TTC549 (cell line): Measurements from ENCODE around the gene ST6GALNAC3.
"Not testable (repeated sequence)": the region's sequence is repeated elsewhere in the genome, so short reads cannot be mapped to it uniquely, and the experiment has no call there.

Source experiments
- FAIRE-seq: peaks from 2 replicates; lab custom pipeline; 2012; peaks lifted over from hg19 to GRCh38; lab: Jason Lieb, UNC

The ST6GALNAC3 gene

DNA sequence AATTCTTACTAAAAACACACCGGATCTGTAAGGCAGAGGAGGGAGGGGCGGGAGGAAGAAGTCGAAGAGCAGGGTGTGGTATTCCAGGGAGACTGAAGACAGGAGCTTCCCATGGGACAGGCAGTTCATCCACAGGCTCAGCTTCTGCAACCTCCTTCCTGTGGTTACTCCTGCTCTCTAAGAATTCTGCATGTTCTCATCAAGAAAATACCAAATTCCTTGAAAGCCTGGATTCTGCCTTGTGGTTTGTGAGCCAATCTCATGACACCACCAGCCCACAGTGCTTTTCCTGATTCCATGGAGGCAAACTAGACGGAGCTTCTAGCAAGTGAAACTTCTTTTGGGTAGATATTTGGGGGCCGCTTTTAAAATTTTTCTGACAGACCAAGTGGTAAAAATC, 1.1 kb upstream of the ST6GALNAC3 start:
- no peak for FAIRE-seq

DNA sequence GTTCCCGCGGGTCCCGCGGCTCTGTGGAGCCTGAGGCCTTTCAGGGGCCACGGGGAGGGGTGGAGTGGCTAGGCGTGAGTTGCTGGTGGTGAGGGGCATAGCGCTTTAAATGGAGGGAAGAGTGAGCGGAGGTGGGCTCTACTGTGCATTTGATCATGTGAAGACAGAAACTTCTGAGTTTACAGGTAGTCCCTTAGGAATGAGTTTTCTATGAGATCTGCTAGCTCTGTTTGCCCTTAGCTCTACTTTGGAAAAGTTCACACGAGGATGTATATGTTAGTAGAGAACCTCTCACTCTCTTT, 593 bp downstream of the ST6GALNAC3 start:
- no peak for FAIRE-seq

DNA sequence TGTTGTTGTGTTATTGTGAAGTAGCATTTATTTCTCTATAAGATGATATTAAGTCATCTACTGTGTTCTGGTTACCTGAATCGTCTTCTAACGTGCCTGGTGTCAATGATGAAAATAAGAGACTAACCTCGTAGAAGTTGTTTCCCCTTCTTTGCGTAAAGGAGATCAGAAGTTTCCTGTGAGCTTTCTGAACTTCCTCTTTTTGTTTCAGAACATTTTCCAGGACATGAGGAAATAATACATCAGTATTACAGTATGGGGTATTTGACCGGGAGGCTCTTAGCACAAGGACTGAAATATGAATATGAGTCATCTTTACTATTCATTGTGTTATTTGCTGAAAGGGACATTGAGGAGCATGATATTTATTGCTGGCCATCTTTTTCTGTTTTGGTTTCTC, 1.3 kb downstream of the ST6GALNAC3 start:
- no peak for FAIRE-seq

DNA sequence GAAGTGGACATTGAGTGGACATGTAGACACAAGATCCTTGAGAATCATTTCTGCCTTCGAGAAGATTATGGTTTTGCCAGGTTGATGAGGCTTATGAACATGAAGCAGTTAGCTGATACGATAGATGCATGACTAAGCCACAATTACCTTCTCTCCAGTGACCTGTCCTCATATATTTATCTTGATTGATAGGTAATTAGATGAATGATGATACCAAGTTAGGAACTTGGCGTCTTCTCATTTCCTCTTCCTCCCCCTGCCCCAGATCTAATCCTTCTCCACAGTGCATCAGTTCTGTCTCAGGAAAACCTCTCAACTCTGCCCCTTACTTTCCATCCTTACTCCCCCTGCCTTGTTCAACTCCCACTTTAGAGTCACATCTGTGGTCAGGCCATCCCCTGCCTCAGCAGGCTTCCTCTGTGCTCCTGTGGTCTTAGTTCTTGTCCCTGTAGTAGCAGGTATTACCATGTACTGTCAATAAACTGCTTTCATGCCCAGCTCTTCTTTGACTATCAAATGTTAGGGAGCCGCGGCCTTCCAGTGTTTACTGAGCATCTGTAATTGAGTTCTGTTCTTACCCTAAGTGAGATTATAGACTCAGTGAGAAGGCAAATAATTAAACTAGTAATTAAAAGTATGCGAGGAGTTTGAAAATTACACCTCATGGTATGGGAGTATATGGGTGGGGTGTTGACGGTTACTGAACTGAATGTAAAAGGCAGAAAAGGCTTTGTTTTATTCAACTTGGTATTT, 5.1 kb downstream of the ST6GALNAC3 start:
- no peak for FAIRE-seq

DNA sequence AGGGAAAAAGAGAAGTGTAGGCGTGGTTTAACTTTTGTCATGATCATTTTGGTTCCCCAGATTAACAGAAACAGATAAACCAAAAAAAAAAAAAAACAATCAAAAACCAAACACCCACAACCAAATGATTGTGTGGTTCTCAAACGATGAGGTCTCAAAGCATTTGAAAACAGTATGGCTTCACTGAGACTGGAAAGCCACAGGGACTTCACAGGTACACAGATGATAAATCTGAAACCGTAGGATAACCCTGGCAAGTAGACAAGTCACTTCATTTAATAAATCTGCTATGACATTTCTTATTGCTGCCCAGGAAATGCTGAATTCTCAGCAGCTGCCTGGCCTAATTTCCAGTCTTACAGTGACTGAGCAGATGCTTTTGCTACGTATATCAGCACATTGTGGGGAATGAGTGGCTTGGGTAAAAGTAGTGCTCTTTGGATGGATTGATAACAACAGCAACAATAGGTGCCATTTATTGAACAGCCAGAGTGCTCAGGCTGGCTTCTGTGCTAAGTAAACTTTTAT, 6.1 kb downstream of the ST6GALNAC3 start:
- FAIRE-seq: no peak

DNA sequence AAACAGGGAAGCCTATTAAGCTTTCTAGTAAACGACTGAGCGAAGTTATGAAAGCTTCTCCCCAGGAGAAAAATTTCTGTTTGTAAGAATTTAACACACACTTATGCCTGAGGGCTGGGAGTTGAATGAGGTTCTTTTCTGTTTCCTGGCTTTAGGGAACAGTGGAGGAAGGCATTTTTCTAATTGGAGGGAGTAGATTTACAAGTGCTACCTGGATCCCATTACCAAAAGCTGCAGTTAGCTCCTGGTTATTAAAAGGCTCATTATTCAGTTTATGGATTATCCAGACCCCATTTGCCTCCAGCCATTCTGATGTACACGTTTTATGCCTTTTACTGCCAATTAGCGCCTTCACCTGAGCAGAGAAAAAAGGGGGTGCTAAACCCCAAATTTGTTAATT, 7.5 kb downstream of the ST6GALNAC3 start:
- FAIRE-seq: no peak

DNA sequence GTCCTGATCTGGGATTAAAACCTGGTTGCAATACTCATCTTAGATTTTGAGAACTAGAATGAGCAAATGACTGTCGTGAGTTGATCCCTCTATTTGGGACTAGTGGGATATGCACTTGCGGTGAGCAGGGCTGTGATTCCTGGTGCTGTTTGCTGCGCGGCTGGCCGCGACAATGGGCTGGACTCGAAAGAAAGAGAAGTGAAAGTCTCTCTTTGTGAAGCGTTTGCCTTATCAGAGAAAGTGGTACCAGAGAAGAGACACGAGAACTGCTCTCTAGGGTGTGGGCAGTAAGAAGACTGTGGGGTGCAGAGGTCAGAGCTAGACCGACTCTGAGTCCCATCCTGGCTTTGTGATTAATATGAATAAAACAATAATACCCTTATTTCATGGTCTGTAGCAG, 8.6 kb downstream of the ST6GALNAC3 start:
- no peak for FAIRE-seq

DNA sequence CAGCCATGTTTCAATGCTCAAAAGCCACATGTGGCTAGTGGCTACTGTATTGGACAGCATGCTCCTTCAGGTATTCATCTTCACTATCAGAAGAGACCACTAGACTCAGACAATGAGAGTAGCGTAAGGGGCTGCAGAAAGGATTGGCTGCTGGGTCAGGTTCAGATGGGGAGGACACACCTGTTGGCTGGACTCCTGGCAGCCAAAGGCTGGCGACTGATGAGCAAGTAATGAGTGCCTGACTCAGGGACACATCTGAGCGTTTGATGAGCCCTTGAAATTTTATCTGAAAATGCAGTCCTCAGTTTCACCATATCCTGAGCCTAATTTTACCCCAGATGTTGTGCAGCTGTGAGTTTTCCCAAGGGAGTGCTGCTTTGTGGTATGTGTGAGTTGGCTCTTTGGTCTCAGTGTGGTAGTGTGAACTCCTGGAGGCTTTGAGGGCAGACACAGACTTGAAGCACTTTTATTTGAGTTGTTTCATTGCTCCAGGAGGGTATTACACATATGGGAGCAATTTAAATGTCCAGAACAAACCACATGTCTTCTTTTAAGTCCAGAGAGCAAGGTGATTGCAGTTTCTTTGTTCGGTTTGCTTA, 9.6 kb downstream of the ST6GALNAC3 start:
- FAIRE-seq: no peak

DNA sequence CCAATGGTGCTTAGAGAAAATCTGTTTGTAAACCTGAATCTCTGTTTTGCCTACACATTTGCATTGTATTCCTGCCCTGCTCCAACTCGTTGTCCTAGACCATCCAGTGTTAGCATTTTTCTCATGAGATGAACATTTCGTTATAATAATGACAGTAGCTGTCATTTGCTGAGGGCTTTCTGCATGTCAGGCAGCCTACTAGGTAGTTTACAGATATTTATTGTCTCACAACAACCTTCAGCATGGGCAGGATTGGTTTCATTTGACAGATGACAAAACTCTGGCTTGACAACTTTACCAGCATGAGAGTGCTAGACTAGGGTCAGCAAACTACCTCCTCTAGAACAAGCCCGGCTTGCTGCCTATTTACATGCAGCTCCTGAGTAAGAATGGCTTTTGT, 10.1 kb downstream of the ST6GALNAC3 start:
- no peak for FAIRE-seq

DNA sequence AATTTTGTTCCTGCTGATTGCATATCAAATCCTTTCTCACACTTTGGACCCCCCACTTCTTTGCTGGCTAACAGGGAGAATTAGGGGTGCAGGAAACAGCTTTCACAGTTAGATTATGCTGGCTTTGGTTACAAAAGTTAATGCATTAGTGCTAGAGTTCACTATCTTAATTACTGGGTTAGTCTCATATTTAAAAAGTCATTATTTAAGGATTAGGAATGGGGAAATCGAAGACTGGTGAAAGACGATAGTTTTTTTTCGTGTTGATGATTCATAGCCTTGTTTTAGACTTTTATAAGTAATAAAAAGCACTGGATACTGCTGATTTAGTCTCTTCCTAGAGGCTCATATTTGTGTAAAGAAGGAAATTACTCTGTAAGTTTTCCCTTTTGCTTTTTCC, 11.6 kb downstream of the ST6GALNAC3 start:
- FAIRE-seq: no peak

DNA sequence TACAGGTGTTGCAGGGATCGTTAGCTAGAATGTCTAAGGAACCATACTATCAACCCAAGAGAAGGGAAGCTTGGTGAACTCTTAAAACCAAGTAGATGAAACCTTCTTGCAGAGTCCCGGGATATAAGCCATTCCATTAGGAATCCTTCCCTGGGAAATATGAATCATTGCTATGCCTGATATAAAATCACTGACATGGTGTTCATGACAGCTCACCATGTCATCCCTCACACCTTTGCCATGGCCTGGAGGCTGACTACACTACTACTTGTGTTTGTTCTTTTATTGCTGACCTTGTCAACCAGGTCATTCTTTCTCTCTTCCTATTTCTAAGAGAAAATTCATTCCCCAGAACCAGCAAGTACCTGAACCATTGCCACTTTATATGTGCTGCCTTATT, 12.1 kb downstream of the ST6GALNAC3 start:
- no peak for FAIRE-seq

DNA sequence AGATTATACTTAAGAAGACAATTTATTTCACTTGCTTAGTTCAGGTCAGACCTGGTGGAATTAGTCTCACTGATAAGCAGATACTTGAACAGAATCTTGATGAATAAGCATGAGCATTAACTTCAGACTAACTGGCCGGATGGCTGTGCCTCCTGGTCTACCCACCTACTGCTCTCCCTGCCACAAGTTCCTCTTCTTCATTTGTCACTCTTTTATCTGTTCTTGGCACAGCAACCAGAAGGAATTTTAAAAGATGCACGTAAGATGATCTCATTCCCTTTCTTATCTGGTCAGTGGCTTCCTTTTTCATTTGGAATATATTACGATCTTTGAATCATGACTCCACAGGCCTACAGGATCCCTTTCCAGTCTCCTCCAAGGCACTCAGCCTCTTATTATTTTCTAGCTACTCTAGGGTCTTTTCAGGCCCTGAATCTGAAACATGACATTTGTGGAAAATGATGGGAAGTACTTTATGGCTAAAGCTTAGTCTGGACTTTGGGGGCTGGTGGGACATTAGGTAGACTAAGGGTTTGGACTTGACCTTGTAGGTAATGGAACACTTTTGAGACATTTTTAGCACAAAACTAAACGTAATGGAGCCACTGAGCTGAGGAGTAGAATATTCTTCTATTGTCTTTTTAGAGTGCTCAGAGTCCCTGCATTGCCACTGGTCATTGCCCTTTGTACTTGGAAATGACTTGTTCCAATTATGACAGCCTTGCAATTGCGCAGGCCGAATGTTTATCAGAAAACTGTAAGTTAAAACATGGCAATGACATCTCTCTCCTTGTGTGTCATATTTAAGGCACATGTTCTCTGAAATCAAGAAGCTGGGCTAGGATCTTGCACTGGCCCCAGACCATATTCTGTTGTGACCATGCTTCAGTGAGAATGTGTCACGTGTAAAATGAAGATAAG, 16.0 kb downstream of the ST6GALNAC3 start:
- FAIRE-seq: no peak

DNA sequence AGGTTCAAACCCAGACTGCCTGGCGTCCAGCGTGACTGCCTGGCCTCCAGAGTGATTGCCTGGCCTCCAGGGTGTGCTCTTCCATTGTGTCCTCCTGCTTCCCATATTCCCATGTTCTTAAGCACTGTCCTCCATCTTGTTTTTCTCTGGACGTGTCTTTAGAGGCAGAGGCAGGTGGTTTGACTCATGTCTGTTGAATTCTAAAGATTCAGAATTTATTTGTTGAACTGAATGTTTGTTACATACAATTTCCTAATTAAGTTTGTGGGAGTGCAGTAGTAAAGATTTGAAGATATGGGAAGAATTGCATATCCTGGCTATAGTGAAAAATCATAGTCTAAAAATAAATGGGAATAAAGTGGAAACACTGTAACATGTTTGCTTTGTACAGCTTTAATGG, 18.3 kb downstream of the ST6GALNAC3 start:
- FAIRE-seq: no peak

DNA sequence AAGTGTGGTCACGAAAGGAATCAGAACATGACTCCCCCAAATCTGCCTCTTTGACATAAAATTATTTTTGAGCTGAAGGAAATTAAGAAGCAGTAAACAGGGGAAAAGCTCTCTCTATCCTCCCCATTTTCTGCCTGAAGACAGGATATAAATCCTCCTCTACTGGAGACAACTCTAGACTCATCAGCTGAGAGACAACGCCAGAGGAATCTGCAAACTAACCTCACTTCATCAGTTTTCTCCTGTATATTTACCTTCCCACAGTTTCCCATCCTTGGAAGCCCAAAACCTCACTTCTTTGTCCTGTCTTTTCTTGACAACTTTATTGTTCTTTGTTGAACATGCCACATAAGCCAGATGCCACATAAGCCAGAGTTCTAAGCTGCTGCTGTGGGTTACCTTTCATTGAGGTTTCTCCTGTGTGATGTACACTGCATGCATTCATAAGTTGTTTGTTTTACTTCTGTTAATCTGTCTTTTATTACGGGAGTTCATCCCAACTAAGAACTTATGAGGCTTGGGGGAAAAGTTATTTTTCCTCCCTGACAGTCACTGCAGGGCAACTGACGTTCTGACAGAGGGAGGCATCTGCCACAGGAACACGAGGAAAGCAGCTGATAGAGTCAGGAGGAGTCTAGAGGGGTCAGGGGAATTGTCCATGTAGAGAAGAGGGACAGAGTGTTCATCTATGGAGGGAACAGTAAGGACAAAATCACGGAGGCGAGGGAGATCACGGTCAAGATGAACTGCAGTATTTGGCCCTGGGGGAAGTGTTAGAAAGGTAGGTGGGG, 19.2 kb downstream of the ST6GALNAC3 start:
- no peak for FAIRE-seq

DNA sequence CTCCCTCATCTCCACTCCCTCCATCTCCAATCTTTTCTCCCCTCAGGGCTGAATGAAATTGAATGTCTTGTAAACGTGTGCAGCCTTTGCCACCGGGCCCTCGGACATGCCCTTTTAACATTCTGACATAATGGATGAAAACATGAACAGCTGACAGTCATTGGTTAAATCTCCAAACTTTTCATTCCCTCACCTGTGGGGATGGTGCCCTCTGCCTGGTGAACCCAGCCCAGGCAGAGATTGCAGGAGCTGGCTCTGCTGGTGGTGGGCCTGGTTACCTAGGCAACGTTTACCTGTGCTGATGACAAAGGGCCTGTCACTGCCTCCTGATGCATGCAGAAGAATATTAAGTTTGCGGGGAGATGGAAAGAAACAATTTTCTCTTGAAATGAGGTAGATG, 21.3 kb downstream of the ST6GALNAC3 start:
- no peak for FAIRE-seq

DNA sequence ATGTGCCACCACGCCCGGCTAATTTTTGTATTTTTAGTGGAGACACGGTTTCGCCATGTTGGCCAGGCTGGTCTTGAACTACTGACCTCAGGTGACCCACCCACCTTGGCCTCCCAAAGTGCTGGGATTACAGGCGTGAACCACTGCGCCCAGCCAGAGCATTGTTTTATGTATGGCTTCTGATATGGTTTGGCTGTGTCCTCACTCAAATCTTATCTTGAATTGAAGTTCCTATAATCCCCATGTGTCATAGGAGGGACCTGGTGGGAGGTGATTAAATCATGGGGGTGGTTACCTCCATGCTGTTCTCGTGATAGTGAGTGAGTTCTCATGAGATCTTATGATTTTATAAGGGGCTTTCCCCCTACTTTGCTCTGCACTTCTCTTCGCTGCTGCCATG, 22.5 kb downstream of the ST6GALNAC3 start:
- FAIRE-seq: not testable (repeated sequence)

DNA sequence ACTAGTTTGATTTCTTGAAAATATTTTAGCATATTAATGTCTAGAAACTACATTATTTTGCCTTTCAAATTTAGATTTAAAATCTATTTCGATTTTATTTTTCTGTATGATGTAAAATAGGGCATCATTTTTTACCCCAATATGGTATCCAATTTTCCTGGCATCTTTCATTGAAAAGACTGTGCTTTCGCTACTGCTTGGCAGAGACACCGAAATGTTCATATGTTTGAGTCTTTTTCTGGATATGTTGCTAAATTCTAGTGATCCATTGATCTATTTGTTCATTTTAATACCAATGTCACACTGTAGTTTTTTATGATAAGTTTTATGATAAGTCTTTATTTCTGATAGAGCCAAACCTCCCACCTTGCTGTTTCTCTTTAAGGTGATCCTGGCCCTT, 24.3 kb downstream of the ST6GALNAC3 start:
- FAIRE-seq: no peak

DNA sequence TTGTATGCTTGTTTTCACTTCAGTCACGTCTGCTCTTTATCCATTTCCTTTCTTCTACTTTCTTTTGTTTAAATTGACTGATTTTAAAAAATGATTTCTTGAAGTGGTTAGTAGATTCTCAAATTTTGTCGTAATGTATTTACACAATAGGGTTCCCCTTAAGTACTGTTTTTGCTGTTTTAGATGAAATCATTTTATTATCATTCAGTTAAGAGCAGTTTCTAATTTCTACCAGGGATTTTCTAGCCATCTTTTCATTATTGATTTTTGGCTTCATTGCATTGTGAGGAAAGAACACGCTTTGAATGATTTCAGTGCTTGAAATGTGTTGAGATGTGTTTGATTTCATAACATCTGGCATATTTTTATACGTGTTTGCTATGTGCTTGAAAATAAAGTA, 27.0 kb downstream of the ST6GALNAC3 start:
- no peak for FAIRE-seq

DNA sequence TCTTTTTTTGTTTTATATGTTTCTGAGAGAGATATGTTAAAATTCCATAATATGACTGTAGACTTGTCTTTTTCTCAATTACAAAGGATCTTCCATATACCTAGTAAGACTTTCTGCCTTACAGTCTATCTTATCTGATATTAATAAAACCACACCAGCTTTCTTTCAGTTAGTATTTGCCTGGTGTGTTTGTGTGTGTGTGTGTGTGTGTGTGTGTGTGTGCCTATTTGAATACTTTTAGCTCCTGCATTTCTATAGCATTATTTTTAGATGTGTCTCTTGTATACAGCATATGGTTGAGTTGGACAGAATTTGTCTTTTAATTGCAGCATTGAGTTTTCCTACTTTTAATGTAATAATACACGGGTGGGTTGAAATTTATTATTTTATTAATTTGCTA, 27.5 kb downstream of the ST6GALNAC3 start:
- FAIRE-seq: no peak

DNA sequence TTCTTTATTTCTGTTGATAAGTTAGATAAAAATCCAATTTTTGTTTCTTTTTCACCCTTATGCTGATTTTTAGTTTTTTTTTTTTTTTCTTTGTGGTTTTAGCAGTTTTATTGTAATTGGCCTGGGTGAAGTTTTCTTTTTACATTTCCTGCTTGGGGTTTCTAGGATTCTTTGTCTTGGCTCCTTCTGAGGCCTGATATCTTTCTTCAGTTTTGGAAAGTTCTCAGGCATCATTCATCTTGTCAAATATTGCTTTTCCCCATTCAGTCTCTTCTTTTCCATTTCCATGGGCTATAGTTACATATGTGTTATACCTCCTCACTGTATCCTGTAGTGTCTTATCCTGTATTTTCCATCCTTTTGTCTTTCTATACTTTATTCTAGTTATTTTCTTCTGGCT, 28.5 kb downstream of the ST6GALNAC3 start:
- no peak for FAIRE-seq

DNA sequence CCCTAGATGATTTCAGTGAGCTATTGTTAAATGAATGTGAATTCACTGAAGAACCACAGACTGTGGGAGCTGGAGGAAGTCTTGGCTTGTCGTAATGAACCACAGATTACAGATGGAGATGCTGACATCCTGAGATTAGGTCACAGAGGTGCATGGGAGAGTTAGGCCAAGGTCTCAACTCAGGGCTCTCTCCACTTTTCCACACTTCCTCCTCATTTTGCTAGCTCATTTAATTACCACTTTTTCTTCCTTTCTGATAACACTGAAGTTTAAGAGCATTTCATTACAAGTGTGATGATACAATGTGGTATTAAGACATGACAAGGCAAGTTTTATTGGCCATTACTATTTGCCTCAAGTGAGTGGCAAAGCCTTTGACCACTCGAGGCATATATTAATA, 30.8 kb downstream of the ST6GALNAC3 start:
- no peak for FAIRE-seq

DNA sequence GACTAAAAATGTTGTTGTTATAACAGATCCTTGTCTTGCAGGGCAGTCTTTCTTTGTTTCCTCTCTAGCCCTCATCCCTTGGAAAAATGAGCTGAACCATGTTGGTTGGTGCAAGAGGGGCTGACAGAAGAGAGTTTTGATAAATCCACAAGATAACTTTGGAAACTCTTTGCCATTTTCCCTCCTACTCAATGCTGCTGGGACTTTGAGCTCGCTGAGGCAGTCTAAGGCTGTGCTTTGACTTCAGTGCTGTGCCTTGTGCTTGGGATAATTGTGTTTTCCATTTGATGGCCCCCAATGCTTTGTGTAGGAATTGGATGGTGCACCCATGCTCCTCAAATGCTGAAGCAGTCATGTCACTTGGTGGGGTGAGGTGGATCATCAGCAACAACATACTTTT, 31.7 kb downstream of the ST6GALNAC3 start:
- no peak for FAIRE-seq
